Left forelimb (tissue), 1 donor: ENCODE measurements around the gene THOC6.
A peak's percentile ranks its signal among the peaks of the same experiment; 100 is the strongest.

Source experiments
- DNase-seq: peaks from one replicate; pipeline ENCODE4 v3.0.0-alpha.2; 2018; ENCODE audit warnings: low spot score

THOC6 gene

DNA sequence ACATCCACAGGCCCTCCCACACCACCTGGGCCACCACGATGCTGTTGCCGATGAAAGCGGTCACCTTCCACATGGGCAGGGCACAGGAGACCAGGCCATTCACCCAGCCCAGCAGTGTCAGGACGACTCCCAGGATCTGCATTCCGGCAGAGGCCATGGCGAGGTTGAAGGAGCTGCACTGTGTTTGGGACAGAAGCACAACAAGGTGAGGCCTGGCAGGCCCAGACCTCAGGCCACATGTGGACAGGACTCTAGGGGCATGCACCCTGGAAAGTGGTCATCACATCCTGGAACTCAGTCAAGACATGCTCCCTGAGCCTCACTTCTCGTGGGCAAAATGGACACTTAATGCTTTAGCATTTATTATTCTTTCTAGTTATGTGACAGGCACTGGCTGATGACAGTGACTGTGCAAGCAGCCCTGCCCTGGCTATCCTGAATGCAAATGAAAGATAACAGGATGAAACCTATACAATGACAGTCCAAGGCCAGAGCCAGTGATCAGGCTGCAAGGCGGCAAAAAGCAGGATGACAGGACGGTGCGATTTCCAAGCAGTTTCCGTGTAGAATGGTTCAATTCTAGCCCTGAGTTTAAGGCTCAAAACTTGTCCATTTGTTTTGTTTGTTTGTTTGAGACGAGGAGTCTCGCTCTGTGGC lies 7.8 kb upstream of the THOC6 start:
- DNase-seq: no peak

GRCh38 chr16:3017344-3017743 lies 6.5 kb upstream of the THOC6 start:
- no peak for DNase-seq

DNA sequence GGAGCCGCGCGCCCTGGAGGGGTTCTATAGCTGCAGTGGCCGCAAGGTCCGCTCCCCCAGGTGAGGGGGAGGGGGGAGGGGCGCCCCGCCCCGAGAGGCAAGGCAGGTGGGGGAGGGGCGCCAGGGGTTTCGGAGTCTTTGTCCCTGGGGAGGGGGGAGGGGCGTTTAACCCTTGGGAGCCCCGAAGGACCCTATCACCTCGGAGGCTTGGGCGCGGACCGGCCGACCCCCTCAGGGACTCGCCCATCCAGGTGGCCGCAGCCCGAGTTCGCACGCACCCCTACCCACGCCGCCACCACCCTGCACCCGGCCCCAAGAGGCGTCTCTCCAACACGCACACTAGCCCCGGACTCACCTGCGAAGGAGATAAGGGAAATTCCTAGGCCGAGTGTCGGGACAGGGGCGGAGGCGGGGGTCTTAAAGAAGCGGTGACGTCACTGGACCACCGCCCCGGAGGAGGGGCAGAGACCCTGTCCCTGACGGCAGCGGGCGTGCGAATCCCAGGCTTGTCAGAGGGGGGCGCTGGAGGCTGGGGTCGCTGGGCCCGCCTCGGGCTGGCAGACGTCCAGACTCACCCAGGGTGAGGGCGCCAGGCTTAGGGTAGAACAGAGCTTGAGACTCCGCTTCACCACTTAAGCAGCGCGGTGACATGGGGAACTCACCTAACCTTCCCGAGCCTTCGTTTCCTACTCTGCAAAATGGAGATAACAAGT lies 5.9 kb upstream of the THOC6 start, which contains the start of gene CLDN6:
Gene CLDN6 (minus strand): TSS at position 390 of the 713 bp plus-strand sequence. CDS start 2,162 bp downstream, outside the sequence.
- no peak for DNase-seq

GRCh38 chr16:3019594-3020246 lies 4.1 kb upstream of the THOC6 start:
- DNase-seq: no peak

DNA sequence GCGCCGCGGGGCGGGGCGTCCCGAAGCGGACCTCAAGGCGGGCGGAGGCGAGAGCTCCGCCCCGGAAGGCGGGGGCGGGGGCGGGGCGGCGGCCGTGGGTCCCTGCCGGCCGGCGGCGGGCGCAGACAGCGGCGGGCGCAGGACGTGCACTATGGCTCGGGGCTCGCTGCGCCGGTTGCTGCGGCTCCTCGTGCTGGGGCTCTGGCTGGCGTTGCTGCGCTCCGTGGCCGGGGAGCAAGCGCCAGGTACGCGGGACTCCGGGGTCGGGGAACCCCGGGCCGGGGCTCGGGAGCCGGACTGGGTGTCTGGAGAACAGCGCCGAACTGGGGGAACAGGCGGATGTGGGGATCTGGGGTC lies 3.6 kb upstream of the THOC6 start, which contains the start of gene TNFRSF12A:
Gene TNFRSF12A (plus strand): TSS at position 122 of the 357 bp plus-strand sequence. CDS start 30 bp downstream, at position 152.
- peak; percentile 87 for DNase-seq

GRCh38 chr16:3020604-3021448 lies 3.0 kb upstream of the THOC6 start:
- peak; percentile 77 for DNase-seq

DNA sequence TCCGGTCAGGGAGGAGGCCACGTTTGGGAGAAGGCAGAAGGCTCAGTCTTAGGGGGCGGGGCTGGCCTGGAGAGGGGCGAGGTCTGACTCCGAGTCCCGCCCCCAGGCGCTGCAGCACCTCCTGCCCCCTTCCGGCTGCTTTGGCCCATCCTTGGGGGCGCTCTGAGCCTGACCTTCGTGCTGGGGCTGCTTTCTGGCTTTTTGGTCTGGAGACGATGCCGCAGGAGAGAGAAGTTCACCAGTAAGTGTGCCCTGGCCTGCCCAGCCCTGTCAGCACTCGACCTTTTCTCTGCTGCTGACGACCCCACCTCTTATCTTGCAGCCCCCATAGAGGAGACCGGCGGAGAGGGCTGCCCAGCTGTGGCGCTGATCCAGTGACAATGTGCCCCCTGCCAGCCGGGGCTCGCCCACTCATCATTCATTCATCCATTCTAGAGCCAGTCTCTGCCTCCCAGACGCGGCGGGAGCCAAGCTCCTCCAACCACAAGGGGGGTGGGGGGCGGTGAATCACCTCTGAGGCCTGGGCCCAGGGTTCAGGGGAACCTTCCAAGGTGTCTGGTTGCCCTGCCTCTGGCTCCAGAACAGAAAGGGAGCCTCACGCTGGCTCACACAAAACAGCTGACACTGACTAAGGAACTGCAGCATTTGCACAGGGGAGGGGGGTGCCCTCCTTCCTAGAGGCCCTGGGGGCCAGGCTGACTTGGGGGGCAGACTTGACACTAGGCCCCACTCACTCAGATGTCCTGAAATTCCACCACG lies 2.2 kb upstream of the THOC6 start:
- DNase-seq: peak; percentile 84

GRCh38 chr16:3022208-3022683 lies 1.6 kb upstream of the THOC6 start:
- peak; percentile 91 for DNase-seq

DNA sequence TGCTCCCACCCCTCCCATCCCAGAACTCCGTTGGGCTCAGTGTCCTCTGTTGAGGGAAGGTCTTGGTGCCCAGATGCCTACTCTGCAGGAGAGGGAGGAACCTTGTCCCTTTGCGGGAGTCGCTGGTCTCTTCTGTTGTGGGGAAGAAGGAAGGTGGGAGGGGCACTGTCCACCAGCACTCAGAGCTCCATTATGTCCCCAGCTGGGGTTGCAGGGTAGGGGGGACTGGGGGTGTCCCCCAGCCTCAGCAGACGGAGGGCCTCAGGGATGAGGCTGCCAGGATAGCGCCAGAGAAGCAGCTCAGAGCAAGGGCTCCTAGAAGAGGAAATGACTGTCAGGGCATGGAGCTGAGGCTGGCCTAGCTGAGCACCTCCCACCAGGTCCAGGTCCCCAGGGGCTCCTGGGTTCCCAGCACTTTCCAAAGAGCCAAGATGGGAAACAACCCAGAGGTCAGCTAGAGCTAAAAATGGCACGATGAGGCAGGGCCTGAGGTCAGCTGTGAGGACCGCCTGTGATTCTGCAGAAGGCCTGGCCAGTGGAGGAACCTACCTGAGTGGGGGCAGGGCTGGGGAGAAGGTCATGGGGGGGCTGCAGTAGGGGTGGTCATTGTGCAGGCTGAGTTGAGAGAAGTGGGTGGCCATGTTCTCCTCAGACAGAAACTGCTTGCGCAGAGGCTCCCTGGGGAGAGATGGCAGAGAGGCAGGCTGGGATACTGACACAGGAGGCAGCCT lies 986 bp upstream of the THOC6 start:
- no peak for DNase-seq

DNA sequence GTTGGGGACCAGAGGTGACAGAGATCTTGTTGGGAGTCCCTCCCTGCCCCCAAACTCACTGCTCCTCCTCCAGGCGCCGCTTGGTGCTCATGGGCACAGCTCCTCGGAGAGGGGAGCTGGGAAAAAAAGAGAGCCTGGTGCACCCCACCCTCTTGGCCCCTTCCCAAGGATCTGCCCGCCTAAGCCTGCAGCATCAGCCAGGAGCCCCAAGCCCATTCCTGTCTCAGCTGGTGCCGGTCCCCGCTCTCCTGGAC lies 493 bp upstream of the THOC6 start:
- DNase-seq: peak; percentile 78

GRCh38 chr16:3025032-3026002 lies 1.5 kb downstream of the THOC6 start:
- DNase-seq: no peak

DNA sequence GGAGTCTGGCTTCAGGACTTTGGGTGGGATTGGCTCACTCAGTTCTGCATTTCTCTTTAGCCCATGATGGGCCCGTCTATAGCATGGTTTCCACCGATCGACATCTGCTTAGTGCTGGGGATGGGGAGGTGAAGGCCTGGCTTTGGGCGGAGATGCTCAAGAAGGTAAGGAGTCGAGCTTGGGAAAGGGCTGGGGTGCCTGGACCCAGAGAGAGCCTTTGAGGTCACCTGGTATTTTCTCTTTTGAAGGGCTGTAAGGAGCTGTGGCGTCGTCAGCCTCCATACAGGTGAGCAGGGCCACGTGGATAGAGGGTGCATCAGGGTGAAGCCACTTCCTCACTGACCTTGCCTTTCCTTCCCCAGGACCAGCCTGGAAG lies 2.2 kb downstream of the THOC6 start:
- no peak for DNase-seq

DNA sequence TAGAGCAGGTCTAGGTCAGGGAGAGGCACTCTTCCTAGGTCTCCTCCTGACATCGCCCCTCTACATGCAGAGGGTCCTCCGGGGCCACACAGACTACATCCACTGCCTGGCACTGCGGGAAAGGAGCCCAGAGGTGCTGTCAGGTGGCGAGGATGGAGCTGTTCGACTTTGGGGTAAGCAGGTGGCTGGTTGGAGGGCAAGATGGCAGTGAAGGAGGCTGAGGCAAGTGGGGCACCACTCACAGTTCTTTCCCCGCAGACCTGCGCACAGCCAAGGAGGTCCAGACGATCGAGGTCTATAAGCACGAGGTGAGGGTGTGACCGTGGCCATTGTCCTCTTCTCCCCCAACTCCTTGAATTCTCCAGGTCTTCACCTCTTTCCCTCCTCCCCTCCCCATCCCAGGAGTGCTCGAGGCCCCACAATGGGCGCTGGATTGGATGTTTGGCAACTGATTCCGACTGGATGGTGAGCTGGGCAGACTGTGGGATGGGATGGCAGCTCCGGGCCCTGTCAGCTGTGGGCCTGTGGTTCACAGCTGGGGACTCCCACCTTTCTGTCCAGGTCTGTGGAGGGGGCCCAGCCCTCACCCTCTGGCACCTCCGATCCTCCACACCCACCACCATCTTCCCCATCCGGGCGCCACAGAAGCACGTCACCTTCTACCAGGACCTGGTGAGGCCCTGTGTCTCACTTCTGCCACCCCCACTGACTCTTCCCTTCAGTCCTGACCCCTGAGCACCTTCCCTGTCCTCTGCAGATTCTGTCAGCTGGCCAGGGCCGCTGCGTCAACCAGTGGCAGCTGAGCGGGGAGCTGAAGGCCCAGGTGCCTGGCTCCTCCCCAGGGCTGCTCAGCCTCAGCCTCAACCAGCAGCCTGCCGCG lies 3.0 kb downstream of the THOC6 start:
- no peak for DNase-seq

- DNase-seq: no peak
These were observed 3.6 kb downstream of the THOC6 start for GRCh38 chr16:3027489-3027795.

GRCh38 chr16:3027983-3028715 lies 4.3 kb downstream of the THOC6 start:
- DNase-seq: peak; percentile 82

- no peak for DNase-seq
These were observed 5.0 kb downstream of the THOC6 start for GRCh38 chr16:3028716-3029319.

DNA sequence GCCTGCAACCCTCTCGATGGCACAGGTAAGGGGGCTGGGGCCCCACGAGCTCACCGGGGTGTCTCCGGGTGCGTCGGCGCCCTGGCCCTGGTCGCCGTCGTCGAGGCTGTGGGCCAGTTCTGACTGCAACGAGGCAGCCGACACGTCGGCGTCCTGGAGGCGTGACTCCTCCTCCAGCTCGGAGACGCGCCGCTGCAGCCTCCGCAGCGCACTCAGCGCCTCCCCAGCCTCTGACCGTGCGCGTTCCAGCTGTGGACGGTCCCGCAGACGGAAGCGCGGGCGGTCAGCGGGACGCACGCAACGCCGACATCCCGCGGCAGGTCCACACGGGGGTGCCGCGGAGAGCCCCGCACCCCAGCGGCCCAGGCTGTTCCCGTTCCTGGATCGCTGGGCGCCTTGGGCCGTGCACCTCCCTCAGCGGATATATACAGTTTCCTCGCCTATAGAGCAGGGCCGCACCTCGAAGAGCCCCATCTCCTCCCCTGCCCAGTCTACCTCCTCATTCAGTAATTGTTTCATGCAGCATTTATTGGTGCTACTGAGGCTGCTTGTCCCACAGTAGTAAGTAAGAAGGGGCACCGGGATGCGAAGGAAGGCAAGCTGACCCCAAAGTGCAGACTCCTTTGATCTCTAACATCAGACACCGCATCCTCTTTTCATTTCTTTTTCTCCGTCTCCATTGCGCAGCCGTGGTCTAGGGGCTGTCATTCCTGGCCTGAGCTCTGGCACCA lies 5.8 kb downstream of the THOC6 start:
- no peak for DNase-seq
